HEK293T (cell line): ENCODE results near the gene HS1BP3.

Experiments
- CTCF ChIA-PET: fragments of 350-600 bp; formaldehyde crosslinking; extraction: SDS; loops from one replicate; lab custom pipeline; 2021; ENCODE audit warnings: antibody characterized with exemption, inconsistent platforms; lab: Yijun Ruan, JAX
- POLR2A ChIA-PET: fragments of 350-600 bp; formaldehyde crosslinking; extraction: SDS; loops from one replicate; lab custom pipeline; 2020; ENCODE audit warnings: antibody characterized with exemption, inconsistent platforms; lab: Yijun Ruan, JAX
- DNase-seq: peaks from one replicate; pipeline ENCODE4 v3.0.0; 2012; ENCODE audit warnings: mixed read lengths; ENCODE audit errors: extremely low spot score
- ARNT ChIP-seq: fragments of 450-650 bp; IDR thresholded peaks from 2 replicates; pipeline ENCODE4 v1.6.1; 2017; ENCODE audit warnings: mild to moderate bottlenecking
- BHLHE40 ChIP-seq: fragments of 450-650 bp; IDR thresholded peaks from 2 replicates; pipeline ENCODE4 v1.6.1; 2016; ENCODE audit warnings: mild to moderate bottlenecking, moderate library complexity, borderline replicate concordance
- CTBP1 ChIP-seq: fragments of 450-650 bp; IDR thresholded peaks from 2 replicates; pipeline ENCODE4 v1.6.1; 2016; ENCODE audit warnings: borderline replicate concordance
- ELF4 ChIP-seq: fragments of 450-650 bp; IDR thresholded peaks from 2 replicates; pipeline ENCODE4 v1.6.1; 2017; ENCODE audit warnings: antibody characterized with exemption
- FOXA1 ChIP-seq: fragments of 450-650 bp; IDR thresholded peaks from 2 replicates; pipeline ENCODE4 v1.6.1; 2016; ENCODE audit warnings: mild to moderate bottlenecking
- FOXK2 ChIP-seq: fragments of 450-650 bp; IDR thresholded peaks from 2 replicates; pipeline ENCODE4 v1.6.1; 2016; ENCODE audit warnings: mild to moderate bottlenecking
- FOXM1 ChIP-seq: fragments of 450-650 bp; IDR thresholded peaks from 2 replicates; pipeline ENCODE4 v1.6.1; 2017; ENCODE audit warnings: mild to moderate bottlenecking, borderline replicate concordance
- HDGF ChIP-seq: fragments of 450-650 bp; IDR thresholded peaks from 2 replicates; pipeline ENCODE4 v1.6.1; 2017; ENCODE audit warnings: antibody characterized with exemption, borderline replicate concordance
- L3MBTL2 ChIP-seq: fragments of 450-650 bp; conservative IDR thresholded peaks from 2 replicates; pipeline ENCODE4 v1.6.1; 2016; ENCODE audit warnings: mild to moderate bottlenecking
- LEF1 ChIP-seq: fragments of 450-650 bp; IDR thresholded peaks from 2 replicates; pipeline ENCODE4 v1.6.1; 2017; ENCODE audit warnings: mild to moderate bottlenecking, borderline replicate concordance
- NFRKB ChIP-seq: fragments of 450-650 bp; IDR thresholded peaks from 2 replicates; pipeline ENCODE4 v1.6.1; 2016; ENCODE audit warnings: mild to moderate bottlenecking, moderate library complexity
- PKNOX1 ChIP-seq: fragments of 450-650 bp; IDR thresholded peaks from 2 replicates; pipeline ENCODE4 v1.6.1; 2016
- SP1 ChIP-seq: fragments of 450-650 bp; IDR thresholded peaks from 2 replicates; pipeline ENCODE4 v1.6.1; 2017
- SUZ12 ChIP-seq: fragments of 450-650 bp; IDR thresholded peaks from 2 replicates; pipeline ENCODE4 v1.6.1; 2016; ENCODE audit warnings: mild to moderate bottlenecking
- TARDBP ChIP-seq: fragments of 450-650 bp; IDR thresholded peaks from 2 replicates; pipeline ENCODE4 v1.6.1; 2016
- ZNF384 ChIP-seq: fragments of 450-650 bp; IDR thresholded peaks from 2 replicates; pipeline ENCODE4 v1.6.1; 2016

Gene HS1BP3

DNA sequence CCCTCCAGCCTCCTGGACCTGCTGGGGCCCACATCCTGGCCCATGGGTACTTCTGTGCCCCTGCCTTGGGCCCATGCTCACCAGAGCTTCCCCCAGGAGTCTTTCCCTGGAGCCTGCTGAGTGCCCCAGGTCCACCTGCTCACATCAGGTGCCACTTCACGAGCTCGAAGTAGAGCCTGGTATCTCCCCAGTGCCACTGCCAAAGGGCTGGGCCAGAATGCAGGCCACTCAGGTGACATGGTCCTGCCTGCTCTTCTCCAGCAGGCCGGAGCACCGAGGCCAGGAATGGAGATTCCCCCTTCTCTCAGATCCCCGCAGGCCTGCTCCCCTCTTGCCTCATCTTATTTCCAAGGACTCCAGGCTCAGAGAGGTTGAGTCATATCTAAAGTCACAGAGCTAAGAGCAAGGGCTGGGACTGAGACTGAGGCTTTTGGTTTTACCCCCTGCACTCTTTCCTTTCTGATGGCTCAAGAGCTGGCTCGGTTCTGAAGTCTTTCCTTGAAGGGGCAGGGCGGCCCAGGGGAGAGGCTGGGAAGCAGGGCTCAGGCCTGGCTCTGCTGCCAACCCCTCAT lies 79.2 kb downstream of the HS1BP3 start:
- POLR2A ChIA-PET: interaction anchor here (1.0 kb wide), 1 partner anchor 125 kb away, joined by 4 read pairs; the partner anchor contains the start of gene RHOB
- CTCF ChIA-PET: interaction anchor here (0.9 kb wide), 1 partner anchor 21 kb away, joined by 4 read pairs; no protein-coding TSS in a partner anchor

GRCh38 chr2:20571231-20571630 lies 79.7 kb downstream of the HS1BP3 start:
- TF ChIP-seq LEF1 (no peak), NFRKB (no peak), ARNT (no peak), CTBP1 (no peak), HDGF (no peak), SP1 (no peak), FOXM1 (no peak), SUZ12 (no peak), ZNF384 (no peak), L3MBTL2 (no peak)
- no peak for DNase-seq
- ChIA-PET CTCF (no interaction called here), POLR2A (interaction anchor here (1.0 kb wide), 1 partner anchor 124 kb away, joined by 4 read pairs; the partner anchor contains the start of gene RHOB)

More for the DNA sequence above, 79.2 kb downstream of the HS1BP3 start:
- no peak for TF ChIP-seq TARDBP
- TF ChIP-seq L3MBTL2: no peak
- TF ChIP-seq FOXM1: no peak
- TF ChIP-seq LEF1: no peak
- no peak for TF ChIP-seq ELF4
- TF ChIP-seq CTBP1: no peak
- no peak for TF ChIP-seq HDGF
- no peak for TF ChIP-seq ZNF384
- TF ChIP-seq PKNOX1: no peak
- TF ChIP-seq SUZ12: no peak
- TF ChIP-seq ARNT: no peak
- TF ChIP-seq FOXA1: no peak
- TF ChIP-seq SP1: no peak
- TF ChIP-seq BHLHE40: no peak
- TF ChIP-seq FOXK2: no peak
- DNase-seq: no peak

GRCh38 chr2:20570249-20570648 lies 80.6 kb downstream of the HS1BP3 start:
- TF ChIP-seq FOXM1 (no peak), SUZ12 (no peak), HDGF (no peak), BHLHE40 (no peak), TARDBP (no peak), ARNT (no peak), CTBP1 (no peak), ELF4 (no peak)
- no peak for DNase-seq
- CTCF ChIA-PET: no interaction called here
- POLR2A ChIA-PET: no interaction called here

DNA sequence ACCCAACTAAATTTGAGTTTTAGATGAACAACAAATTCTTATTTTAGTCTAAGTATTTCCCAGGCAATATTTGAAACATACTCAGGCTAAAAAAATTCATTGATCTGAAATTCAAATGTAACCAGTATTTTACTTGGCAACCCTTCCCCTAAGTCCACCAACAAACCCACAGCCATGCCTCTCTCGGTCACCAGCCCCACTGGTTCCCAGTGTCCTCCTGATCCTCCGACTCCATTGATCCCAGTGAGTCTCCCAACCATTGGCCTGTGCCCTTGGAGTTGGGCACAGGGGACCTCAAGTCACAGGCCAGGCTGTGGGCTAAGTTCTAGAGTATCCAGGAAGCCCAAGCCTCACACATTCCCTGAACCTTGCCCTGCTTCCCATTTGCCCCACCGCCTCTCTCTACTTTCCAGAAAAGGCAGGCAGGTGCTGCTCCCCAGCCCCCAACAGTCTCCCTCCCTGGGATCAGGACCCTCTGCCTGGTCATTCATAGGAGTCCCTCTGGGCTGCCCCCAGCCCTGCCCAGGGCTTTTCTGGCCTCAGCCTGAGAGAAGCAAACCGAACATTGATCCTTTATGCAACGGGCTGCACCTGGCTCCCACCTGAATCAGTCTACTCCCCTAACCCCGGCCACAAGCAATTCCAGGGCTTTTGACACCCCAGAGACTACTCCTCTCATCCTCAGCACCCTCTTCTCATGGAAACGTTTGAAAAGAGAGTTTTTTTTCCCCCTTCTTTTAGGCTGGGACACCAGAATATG lies 81.3 kb downstream of the HS1BP3 start:
- CTCF ChIA-PET: no interaction called here
- POLR2A ChIA-PET: no interaction called here
- TF ChIP-seq FOXK2 (no peak), LEF1 (no peak), SUZ12 (no peak), TARDBP (no peak), ELF4 (no peak), ZNF384 (no peak), FOXA1 (no peak), L3MBTL2 (no peak), BHLHE40 (no peak), NFRKB (no peak), SP1 (no peak), HDGF (no peak), CTBP1 (no peak)
- no peak for DNase-seq

GRCh38 chr2:20568501-20569463 lies 82.1 kb downstream of the HS1BP3 start:
- no peak for DNase-seq
- CTCF ChIA-PET: no interaction called here

DNA sequence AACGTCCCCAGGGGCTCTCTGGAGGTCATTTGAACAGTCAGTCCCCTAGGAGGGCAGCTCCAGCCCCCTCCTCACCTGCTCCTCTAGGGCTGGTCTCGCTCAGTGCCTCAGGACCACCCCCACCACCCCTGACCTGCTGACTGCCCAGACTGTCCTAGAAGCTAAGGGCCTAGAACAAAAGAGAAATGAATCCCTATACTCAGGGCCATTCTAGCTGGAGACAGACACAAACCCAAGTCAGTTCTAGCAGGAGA lies 83.0 kb downstream of the HS1BP3 start:
- no peak for DNase-seq
- ChIA-PET POLR2A (interaction anchor here (1.1 kb wide), 1 partner anchor 121 kb away, joined by 5 read pairs; the partner anchor contains the start of gene RHOB), CTCF (no interaction called here)
- TF ChIP-seq FOXM1 (no peak), FOXA1 (no peak), SP1 (no peak), SUZ12 (no peak), ELF4 (no peak), FOXK2 (no peak), NFRKB (no peak), HDGF (no peak), ZNF384 (no peak), PKNOX1 (no peak), L3MBTL2 (no peak), CTBP1 (no peak), LEF1 (no peak)

More at GRCh38 chr2:20568501-20569463, 82.1 kb downstream of the HS1BP3 start:
- no peak for TF ChIP-seq CTBP1
- TF ChIP-seq L3MBTL2: no peak
- TF ChIP-seq FOXK2: no peak
- no peak for TF ChIP-seq FOXM1
- no peak for TF ChIP-seq SUZ12
- POLR2A ChIA-PET: interaction anchor here (1.1 kb wide), 1 partner anchor 122 kb away, joined by 5 read pairs; the partner anchor contains the start of gene RHOB
